NCI-H1417 treated with DMSO at 0.1 percent for 48 hours (cell line): ENCODE data around the gene DRGX.

ENCODE experiments used
- DNase-seq: peaks from one replicate; lab custom pipeline; 2025; lab: John Stamatoyannopoulos, UW

DRGX gene

DNA sequence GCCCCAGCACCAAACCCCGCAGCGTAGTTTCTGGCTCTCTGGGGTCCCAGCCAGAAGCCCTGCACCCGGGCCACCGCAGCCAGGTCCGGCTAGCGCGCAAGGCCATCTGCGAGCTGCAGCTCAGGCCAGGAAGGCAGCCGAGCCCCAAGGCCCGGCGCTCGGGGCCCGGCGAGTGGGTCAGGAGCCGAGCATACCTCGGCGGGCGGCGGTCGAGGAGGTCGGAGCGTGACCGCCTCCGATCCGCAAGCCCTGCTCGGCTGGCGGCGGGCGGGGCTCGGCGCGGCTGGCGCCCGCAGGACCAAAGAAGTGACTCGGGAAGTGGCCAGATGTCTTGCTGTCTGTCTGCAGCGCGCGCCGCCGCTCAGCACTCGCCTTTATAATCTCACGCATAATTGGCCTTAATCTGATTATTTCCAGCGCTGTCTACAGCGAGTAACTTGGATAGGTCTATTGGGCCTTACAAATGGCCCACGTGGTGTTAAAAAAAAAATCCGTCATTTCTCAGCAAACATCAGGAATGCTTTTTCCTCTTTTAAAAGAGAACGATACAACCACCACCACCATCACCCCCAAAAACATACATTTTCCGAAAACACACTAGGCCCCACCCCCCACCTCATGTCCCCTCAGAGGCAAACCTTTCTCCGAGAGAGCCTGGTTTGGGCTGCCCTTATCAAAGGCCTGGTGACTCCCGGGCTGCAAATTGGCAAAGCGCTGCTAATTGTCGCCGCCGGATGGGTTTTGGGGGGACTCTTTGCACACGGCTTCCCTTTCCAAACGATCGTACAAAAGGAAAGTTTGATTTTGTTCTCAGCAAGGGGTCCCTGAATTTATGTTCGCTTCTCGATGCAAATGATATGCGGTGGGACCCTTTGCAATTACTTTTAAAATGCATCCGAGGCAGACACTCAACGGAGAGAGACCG lies at the start of gene DRGX:
Gene DRGX, minus strand, starts transcription at position 349 of the 925 bp plus-strand sequence. CDS start 649 bp downstream, outside the sequence.
- DNase-seq = no peak

GRCh38 chr10:49444349-49444748 lies 48.5 kb upstream of the DRGX start:
- DNase-seq = no peak

DNA sequence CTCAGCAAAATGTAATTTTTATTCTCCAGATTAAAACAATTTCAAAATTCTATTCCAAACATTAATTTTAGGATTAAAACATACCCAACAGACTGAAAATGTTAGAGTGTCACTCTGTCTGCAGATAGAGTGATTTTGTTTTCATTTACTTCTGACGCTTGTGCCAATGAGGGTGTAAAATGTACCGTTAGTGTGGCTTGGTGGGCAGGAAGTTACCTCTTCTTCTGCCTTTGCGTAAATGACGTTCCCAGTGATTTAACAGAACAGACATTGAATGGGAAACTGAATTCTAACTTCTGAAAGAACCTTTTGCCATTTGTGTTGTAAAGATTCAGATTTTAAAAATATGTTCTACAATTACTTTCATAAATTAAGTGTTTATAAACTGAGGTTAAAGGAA lies 47.0 kb upstream of the DRGX start:
- DNase-seq = no peak

DNA sequence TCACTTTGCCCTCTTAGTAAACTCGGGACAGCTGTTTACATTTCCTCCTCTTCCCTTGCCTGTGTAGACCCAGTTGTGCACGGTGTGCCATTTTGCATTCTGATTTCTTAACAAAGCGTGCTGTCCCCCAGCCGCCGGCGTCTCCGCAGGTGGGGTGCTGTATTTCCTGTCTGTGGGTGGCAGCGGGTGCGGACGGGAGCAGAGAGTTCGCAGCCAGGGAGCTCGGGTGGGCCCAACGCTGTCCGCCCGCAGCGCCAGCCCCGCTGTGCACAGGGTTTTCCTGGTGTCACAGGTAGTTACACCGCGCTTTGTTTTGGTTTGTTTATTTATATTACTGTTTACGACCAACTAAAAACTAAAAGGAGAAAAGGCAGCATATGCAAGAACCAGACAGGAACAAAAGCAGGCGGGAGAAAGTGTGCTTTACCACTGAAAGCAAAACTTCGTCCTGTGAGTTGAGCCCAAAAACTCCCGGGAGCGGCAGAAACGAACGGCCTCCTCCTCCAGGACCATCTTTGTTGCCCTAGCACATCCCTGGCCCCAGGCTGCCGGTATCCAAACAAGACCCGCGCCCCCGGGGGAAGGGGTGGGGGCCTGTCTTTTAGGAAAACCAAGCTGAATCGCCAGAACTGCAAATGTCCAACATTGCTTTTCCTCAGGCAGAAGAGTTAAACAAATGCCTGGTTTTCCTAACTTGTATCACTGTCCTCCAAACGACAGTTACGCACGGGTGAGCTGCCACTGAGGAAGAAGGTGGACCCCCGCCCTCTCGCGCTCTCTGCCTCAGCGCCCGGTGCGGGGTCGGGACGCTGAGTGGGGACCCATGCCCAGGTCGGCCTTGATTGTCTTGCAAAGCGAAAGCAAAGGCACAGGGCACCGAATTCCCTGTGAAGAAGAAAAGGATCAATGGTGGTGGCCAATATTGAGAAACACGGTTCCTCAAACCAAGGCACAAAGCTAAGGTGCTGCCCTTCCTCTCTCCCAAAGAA lies 45.9 kb upstream of the DRGX start:
- DNase-seq = no peak

DNA sequence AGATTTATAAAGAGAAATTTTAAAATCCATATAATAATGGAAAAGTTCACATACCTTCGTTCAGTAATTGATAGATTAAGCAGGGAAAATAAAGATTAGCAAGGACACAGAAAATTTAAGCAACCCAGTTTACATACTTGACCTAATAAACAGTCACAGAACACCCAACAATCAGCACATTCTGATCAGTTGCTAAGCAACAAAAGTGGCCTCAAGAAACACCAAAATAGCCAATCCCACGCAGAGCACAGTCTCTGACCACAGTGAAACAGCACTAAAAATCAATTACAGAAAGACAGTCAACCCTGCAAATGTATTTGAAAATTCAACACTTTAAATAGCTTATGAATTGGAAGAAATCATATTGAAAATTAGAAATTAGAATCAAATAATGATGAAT lies 39.3 kb upstream of the DRGX start:
- no peak for DNase-seq

GRCh38 chr10:49433069-49433468 lies 37.2 kb upstream of the DRGX start:
- DNase-seq = no peak

DNA sequence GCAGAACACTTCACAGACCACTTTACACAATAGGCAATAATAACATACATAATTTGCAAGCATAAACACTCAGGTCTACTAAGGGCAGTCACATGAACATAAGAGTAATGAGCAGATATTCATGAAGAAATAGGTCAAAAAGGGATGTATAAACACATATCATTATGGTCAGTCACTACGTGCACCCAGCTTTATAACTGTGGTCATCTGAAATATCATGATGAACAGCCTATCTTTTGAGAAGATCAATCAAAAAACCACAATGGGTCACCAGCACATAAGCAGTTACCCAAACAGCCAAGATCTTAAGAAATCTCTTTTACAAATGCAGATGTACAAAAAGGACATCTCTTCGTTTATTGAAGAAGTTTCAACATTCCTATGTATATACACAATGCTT lies 35.5 kb upstream of the DRGX start:
- no peak for DNase-seq

GRCh38 chr10:49429458-49429857 lies 33.6 kb upstream of the DRGX start:
- no peak for DNase-seq

- no peak for DNase-seq
Observed at GRCh38 chr10:49426490-49427360, 30.8 kb upstream of the DRGX start.

GRCh38 chr10:49419005-49419404 lies 23.1 kb upstream of the DRGX start:
- no peak for DNase-seq

GRCh38 chr10:49418328-49418727 lies 22.4 kb upstream of the DRGX start:
- no peak for DNase-seq

DNA sequence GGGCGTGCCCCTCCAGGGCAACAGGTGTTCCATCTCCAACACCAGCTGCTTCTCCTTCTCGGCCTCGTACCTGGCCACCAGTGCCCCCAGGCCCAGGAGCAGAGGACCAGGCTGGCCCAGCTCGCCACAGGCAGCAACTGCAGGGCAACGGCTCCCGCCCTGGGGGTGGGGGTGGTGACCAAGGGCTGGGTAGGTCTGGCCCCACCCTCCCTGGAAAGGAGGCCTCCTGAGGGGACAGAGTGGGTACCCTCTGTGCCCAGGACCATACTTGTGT lies 22.1 kb upstream of the DRGX start:
- no peak for DNase-seq

DNA sequence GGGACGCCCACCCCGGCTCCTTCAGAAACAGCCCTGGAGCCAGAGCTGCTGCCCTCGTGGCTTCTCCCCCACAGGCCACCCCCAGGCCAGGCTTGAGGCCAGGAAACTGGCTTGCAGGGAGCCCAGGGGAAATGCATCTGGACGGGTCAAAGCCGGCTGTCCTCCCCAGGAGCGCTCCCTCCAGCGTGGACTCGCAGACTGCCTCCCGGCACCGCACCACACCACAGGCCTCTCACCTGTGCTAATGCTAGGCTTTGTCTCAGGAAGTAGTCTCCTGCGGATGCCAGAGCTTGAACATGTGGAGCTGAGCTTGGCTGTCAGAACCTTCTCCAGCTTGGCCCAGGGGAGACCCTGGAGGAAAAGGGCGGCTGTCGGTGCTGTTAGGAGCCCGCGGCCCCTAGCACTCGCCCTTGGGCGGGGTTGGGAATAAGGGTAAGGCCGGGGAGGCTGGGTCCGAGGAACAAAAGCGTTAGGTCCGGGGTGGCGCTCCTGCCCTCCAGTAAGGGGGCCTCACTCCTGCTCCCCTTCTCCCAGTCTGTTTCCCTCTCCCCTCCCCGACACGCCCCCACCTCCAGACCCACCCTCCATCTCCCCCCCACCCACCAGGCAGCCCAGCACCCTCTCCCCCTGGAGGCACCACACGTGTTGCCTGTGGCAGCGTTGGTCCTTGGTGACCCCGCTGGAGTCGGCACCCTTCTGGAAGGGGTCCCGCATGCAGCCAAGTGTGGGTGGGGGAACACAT lies 21.6 kb upstream of the DRGX start:
- DNase-seq = no peak

GRCh38 chr10:49415846-49416245 lies 20.0 kb upstream of the DRGX start:
- no peak for DNase-seq

- DNase-seq = no peak
Observed at GRCh38 chr10:49415109-49415508, 19.2 kb upstream of the DRGX start.

DNA sequence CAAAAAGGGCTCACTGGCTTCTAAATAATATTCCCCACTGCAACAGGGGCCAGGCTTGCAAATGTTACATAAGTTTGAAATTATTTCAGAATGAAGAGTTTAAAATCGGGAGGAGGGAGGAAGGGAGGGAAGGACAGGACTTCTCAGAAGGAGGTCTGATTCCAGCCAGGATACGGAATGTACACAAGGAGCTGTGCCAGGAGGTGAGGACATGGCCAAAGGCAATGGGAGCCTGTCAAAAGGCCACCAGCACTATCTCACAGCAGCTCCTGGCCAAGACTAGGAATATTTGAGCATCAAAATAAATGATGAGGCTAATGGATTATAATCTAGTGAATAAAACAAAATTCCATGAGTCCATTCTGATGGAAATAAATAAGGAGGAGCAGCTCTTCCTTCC lies 18.6 kb upstream of the DRGX start:
- DNase-seq = no peak

- DNase-seq = no peak
Observed at GRCh38 chr10:49412571-49412970, 16.7 kb upstream of the DRGX start.

DNA sequence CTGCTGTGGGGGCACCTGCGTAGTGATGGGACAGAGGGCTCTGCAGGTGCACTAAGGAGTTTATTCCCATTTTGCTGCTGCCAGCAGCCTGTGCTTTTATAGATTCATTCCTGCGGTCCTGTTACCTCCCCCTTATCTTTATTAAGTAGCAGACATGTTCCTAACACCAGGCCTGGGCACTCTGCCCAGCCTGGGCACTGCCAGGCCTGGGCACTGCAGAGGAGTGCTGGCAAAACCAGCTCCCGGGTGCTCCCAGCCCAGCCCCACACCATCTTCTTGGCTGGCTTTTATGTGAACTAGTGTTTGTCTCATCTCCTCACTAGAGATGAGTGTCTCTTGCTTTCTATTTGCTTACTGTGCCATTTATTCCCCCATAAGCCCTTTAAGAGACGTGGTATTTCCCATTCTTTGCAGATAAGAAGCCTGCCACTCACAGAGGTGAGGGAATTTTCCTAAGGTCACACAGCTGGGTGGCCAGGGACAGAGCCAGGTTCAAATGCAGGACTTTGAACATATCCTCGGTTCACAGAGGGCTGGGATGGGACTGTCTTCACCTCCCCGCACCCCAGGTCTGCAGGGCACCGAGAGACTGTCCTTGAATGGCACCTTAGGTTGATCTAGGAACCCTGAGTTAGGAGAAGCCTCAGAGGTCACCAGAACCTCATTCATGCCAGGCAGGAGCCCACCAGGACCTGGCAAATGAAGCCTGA lies 14.6 kb upstream of the DRGX start:
- DNase-seq = no peak

- DNase-seq = no peak
Observed at GRCh38 chr10:49409755-49410154, 13.9 kb upstream of the DRGX start.

DNA sequence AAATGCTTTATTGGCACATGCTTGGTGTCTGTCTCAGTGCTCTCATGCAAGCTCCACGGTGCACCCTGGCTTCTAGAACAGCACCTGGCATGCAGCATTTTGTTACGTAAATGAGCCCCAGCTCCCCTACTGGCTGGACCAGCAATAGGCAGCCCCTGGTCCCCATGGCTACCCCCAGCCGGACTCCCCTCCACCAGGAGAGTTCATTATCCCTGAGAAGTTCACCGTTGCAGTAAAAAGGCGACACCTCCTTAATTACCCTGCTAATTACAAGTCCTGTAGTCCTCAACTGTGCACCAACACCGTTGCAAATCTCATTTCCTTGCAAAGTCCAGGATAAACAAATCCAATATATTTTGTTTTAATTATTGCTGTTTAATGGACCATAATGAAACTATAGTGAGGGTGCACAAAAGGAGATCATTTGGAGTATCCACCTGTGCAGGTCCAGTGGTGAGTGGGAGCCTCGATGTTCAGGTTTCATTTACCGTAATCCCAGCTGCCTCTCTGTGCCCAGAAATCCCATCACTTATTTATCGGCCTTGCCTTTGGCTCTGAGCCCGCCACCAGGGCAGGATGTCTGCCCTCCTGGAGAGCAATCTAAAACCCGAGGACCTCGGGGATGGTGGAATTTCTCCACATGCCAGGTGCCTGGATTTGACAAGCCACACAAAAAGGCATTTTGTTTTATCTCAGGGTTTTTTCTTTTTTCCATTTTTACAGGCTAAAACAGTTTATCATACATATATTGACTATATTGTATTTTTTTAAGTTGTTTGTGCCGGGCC lies 12.8 kb upstream of the DRGX start:
- DNase-seq = peak; percentile 55
